SK-N-SH treated with all-trans-retinoic acid at 6 μM for 48 hours (cell line): ENCODE data around the gene PLEKHA4.

ENCODE experiments used
- ATAC-seq: fragments of 200-7000 bp; cut with Tn5 transposase; 3 replicates; pipeline ENCODE4 v1.9.1; 2020; ENCODE audit warnings: mild to moderate bottlenecking, moderate library complexity
- ARNTL ChIP-seq: fragments of 450-650 bp; formaldehyde crosslinking; IDR thresholded peaks from 2 replicates; pipeline ENCODE4 v1.5.0; 2020; ENCODE audit warnings: low read depth, mild to moderate bottlenecking, moderate library complexity, borderline replicate concordance
- BACH2 ChIP-seq: fragments of 250-450 bp; sonication (Bioruptor Pico); IDR thresholded peaks from 2 replicates; pipeline ENCODE4 v1.9.0; 2021; ENCODE audit warnings: mild to moderate bottlenecking, borderline replicate concordance
- CSDC2 ChIP-seq: fragments of 250-450 bp; sonication (Bioruptor Pico); IDR thresholded peaks from 2 replicates; pipeline ENCODE4 v1.5.0; 2020; ENCODE audit warnings: mild to moderate bottlenecking, moderate library complexity
- ESRRG ChIP-seq: fragments of 250-450 bp; sonication (Bioruptor Pico); IDR thresholded peaks from 2 replicates; pipeline ENCODE4 v1.6.1; 2021; ENCODE audit warnings: mild to moderate bottlenecking
- GLIS3 ChIP-seq: fragments of 250-450 bp; sonication (Bioruptor Pico); IDR thresholded peaks from 2 replicates; pipeline ENCODE4 v1.5.0; 2020; ENCODE audit warnings: mild to moderate bottlenecking, moderate library complexity
- ISL1 ChIP-seq: fragments of 250-450 bp; sonication (Bioruptor Pico); IDR thresholded peaks from 2 replicates; pipeline ENCODE4 v2.1.2; 2022; ENCODE audit warnings: mild to moderate bottlenecking, moderate library complexity
- OSR1 ChIP-seq: fragments of 250-450 bp; sonication (Bioruptor Pico); IDR thresholded peaks from 2 replicates; pipeline ENCODE4 v1.8.0; 2022; ENCODE audit warnings: moderate library complexity, mild to moderate bottlenecking, inconsistent platforms
- PATZ1 ChIP-seq: fragments of 250-450 bp; sonication (Bioruptor Pico); IDR thresholded peaks from 2 replicates; pipeline ENCODE4 v1.8.0; 2020; ENCODE audit warnings: mild to moderate bottlenecking, moderate library complexity, borderline replicate concordance
- POU6F1 ChIP-seq: fragments of 250-450 bp; sonication (Bioruptor Pico); IDR thresholded peaks from 2 replicates; pipeline ENCODE4 v1.8.0; 2021; ENCODE audit warnings: low read depth, mild to moderate bottlenecking, moderate library complexity, borderline replicate concordance
- PPARA ChIP-seq: fragments of 250-450 bp; sonication (Bioruptor Pico); IDR thresholded peaks from 2 replicates; pipeline ENCODE4 v1.5.0; 2020; ENCODE audit warnings: mild to moderate bottlenecking, borderline replicate concordance
- RARB ChIP-seq: fragments of 250-450 bp; sonication (Bioruptor Pico); IDR thresholded peaks from 2 replicates; pipeline ENCODE4 v1.8.0; 2021; ENCODE audit warnings: mild to moderate bottlenecking, moderate library complexity
- SNAI2 ChIP-seq: fragments of 250-450 bp; sonication (Bioruptor Pico); IDR thresholded peaks from 2 replicates; pipeline ENCODE4 v1.5.0; 2020; ENCODE audit warnings: mild to moderate bottlenecking, moderate library complexity
- TCF4 ChIP-seq: fragments of 250-450 bp; sonication (Bioruptor Pico); IDR thresholded peaks from 2 replicates; pipeline ENCODE4 v1.8.0; 2021; ENCODE audit warnings: mild to moderate bottlenecking, moderate library complexity, borderline replicate concordance
- TOX ChIP-seq: fragments of 250-450 bp; sonication (Bioruptor Pico); IDR thresholded peaks from 2 replicates; pipeline ENCODE4 v1.8.0; 2021; ENCODE audit warnings: mild to moderate bottlenecking, moderate library complexity, borderline replicate concordance
- TSHZ2 ChIP-seq: fragments of 250-450 bp; sonication (Bioruptor Pico); IDR thresholded peaks from 2 replicates; pipeline ENCODE4 v1.5.0; 2020; ENCODE audit warnings: mild to moderate bottlenecking, moderate library complexity
- ZC3H10 ChIP-seq: fragments of 250-450 bp; sonication (Bioruptor Pico); IDR thresholded peaks from 2 replicates; pipeline ENCODE4 v1.5.1; 2021; ENCODE audit warnings: mild to moderate bottlenecking, moderate library complexity
- ZFP3 ChIP-seq: fragments of 250-450 bp; sonication (Bioruptor Pico); IDR thresholded peaks from 2 replicates; pipeline ENCODE4 v1.5.0; 2020; ENCODE audit warnings: mild to moderate bottlenecking, moderate library complexity
- ZFP30 ChIP-seq: fragments of 450-650 bp; formaldehyde crosslinking; IDR thresholded peaks from 2 replicates; pipeline ENCODE4 v1.5.0; 2022; ENCODE audit warnings: mild to moderate bottlenecking, moderate library complexity
- ZNF565 ChIP-seq: fragments of 450-650 bp; formaldehyde crosslinking; conservative IDR thresholded peaks from 2 replicates; pipeline ENCODE4 v1.5.0; 2020; ENCODE audit warnings: low read depth, mild to moderate bottlenecking, moderate library complexity
- ZNF70 ChIP-seq: fragments of 450-650 bp; formaldehyde crosslinking; IDR thresholded peaks from 2 replicates; pipeline ENCODE4 v1.5.0; 2020; ENCODE audit warnings: mild to moderate bottlenecking, moderate library complexity
- ZNF8 ChIP-seq: fragments of 450-650 bp; formaldehyde crosslinking; IDR thresholded peaks from 2 replicates; pipeline ENCODE4 v1.5.0; 2020; ENCODE audit warnings: mild to moderate bottlenecking, moderate library complexity

PLEKHA4 gene

GRCh38 chr19:48821633-48822032 lies 46.8 kb downstream of the PLEKHA4 start:
- no peak for ATAC-seq
- TF ChIP-seq GLIS3 (CRISPR knock-in tag): no peak
- TF ChIP-seq ZNF565: no peak
- no peak for TF ChIP-seq TSHZ2 (CRISPR knock-in tag)
- no peak for TF ChIP-seq TOX
- no peak for TF ChIP-seq ZNF70 (CRISPR knock-in tag)

- TF ChIP-seq POU6F1 (CRISPR knock-in tag): no peak
These were observed 49.0 kb downstream of the PLEKHA4 start for GRCh38 chr19:48819366-48819816.

GRCh38 chr19:48818234-48818820 lies 50.1 kb downstream of the PLEKHA4 start:
- no peak for ATAC-seq
- no peak for TF ChIP-seq ZNF70 (CRISPR knock-in tag)
- no peak for TF ChIP-seq ZFP30
- no peak for TF ChIP-seq TCF4
- TF ChIP-seq ESRRG: no peak
- no peak for TF ChIP-seq TOX
- TF ChIP-seq PPARA (CRISPR knock-in tag): no peak
- TF ChIP-seq ZC3H10 (CRISPR knock-in tag): no peak
- TF ChIP-seq OSR1 (CRISPR knock-in tag): no peak
- no peak for TF ChIP-seq ISL1 (CRISPR knock-in tag)
- TF ChIP-seq BACH2 (CRISPR knock-in tag): no peak
- TF ChIP-seq ZFP3 (CRISPR knock-in tag): no peak
- no peak for TF ChIP-seq RARB (CRISPR knock-in tag)
- no peak for TF ChIP-seq ZNF565
- TF ChIP-seq GLIS3 (CRISPR knock-in tag): no peak
- no peak for TF ChIP-seq ZNF8 (CRISPR knock-in tag)
- no peak for TF ChIP-seq CSDC2 (CRISPR knock-in tag)
- TF ChIP-seq ARNTL (CRISPR knock-in tag): no peak

More at GRCh38 chr19:48819366-48819816, 49.0 kb downstream of the PLEKHA4 start:
- ATAC-seq: peak; percentile 86

- TF ChIP-seq ARNTL (CRISPR knock-in tag): no peak
- ATAC-seq: no peak
These were observed 50.8 kb downstream of the PLEKHA4 start for GRCh38 chr19:48817585-48818124.

GRCh38 chr19:48815870-48816501 lies 52.4 kb downstream of the PLEKHA4 start:
- ATAC-seq: no peak
- TF ChIP-seq TOX: no peak
- no peak for TF ChIP-seq ISL1 (CRISPR knock-in tag)
- no peak for TF ChIP-seq PPARA (CRISPR knock-in tag)
- no peak for TF ChIP-seq SNAI2 (CRISPR knock-in tag)
- no peak for TF ChIP-seq ZFP3 (CRISPR knock-in tag)
- no peak for TF ChIP-seq POU6F1 (CRISPR knock-in tag)
- no peak for TF ChIP-seq PATZ1 (CRISPR knock-in tag)
- TF ChIP-seq ZC3H10 (CRISPR knock-in tag): no peak
- TF ChIP-seq TSHZ2 (CRISPR knock-in tag): no peak
- no peak for TF ChIP-seq ZNF8 (CRISPR knock-in tag)
- TF ChIP-seq ARNTL (CRISPR knock-in tag): no peak
- TF ChIP-seq RARB (CRISPR knock-in tag): no peak
- TF ChIP-seq ESRRG: no peak
